ENCODE data around the gene OR52J3. TPM values are rescaled to one million over a fixed set of nuclear protein-coding genes. Genes with fewer than 3 reads are reported as not detected.

Gene OR52J3
- total RNA-seq, 1 experiment from 2014 or later = not detected

- CTCF ChIA-PET = no interaction called here
- BruUV-seq (replicated peaks) = no TSS peak
- in situ Hi-C loops (cut with HindIII; ENCODE audit: low pct_unique_long_range_greater_than_20kb, low sequenced_read_pairs) (no loop called here), intact Hi-C loops (cut with micrococcal nuclease; ENCODE audit: unreplicated experiment) (no loop called here)
- no peak for DNase-seq (ENCODE audit: low read depth, low spot score)
- Histone ChIP-seq H3K27me3 (ENCODE audit: control insufficient read depth, insufficient read depth, low read length) (no peaks in the 10 kb centered on the region; the same call in 1 of the 2 replicates), H3K9me3 (ENCODE audit: control insufficient read depth, insufficient read depth, low read depth, low read length) (no peaks in the 10 kb centered on the region), H3K4me3 (ENCODE audit: low read depth in 2 of 2, low read length in 2 of 2) (no peak overlapping the region), H3K27ac (ENCODE audit: low read length) (no peak overlapping the region), H3K4me1 (ENCODE audit: control insufficient read depth, insufficient read depth, low read length) (no peaks in the 10 kb centered on the region), H3K36me3 (ENCODE audit: control insufficient read depth, insufficient read depth, low read length) (no peaks in the 10 kb centered on the region)
- ATAC-seq = no peak
- POLR2A ChIA-PET = no interaction called here
- TF ChIP-seq REST (IDR thresholded peaks at IDR 0.05; ENCODE audit: insufficient read depth in 1 of 2, low read depth in 2 of 2, low read length in 1 of 2) (no peak), SIN3A (IDR thresholded peaks at IDR 0.05; ENCODE audit: borderline replicate concordance, insufficient read depth, low read depth, low read length) (no peak), POLR2AphosphoS5 (IDR thresholded peaks at IDR 0.05; ENCODE audit: low read depth, low read length) (no peak), TCF7L2 (IDR thresholded peaks at IDR 0.05; ENCODE audit: low read depth, low read length) (no peak), CTCF (IDR thresholded peaks at IDR 0.05) (no peak)
These were observed 25.5 kb downstream of the OR52J3 start for GRCh38 chr11:5071799-5072198.

DNA sequence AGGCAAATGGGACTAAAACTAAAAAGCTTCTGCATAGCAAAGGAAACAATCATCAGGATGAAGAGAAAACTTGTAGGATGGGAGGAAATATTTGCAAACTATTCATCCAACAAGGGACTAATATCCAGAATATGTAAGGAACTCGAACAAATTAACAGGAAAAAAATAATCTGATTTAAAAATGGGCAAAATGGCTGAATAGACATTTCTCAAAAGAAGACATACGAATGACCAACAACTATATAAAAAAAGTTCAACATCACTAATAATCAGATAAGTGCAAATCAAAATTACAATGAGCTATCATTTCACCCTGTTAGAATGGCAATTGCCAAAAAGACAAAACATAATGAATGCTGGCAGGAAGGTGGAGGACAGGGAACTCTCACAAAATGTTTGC lies 35.1 kb downstream of the OR52J3 start:
- DNase-seq (ENCODE audit: low read depth, low spot score) (no peak), ATAC-seq (no peak)
- BruUV-seq (replicated peaks) = no TSS peak
- no peaks in the 10 kb centered on the region for H3K9me3 ChIP-seq (ENCODE audit: control insufficient read depth, insufficient read depth, low read depth, low read length)
- POLR2A ChIA-PET = no interaction called here
- no peak for TF ChIP-seq REST (IDR thresholded peaks at IDR 0.05; ENCODE audit: insufficient read depth in 1 of 2, low read depth in 2 of 2, low read length in 1 of 2)
- TF ChIP-seq POLR2AphosphoS5 (IDR thresholded peaks at IDR 0.05; ENCODE audit: low read depth, low read length) = no peak
- TF ChIP-seq SIN3A (IDR thresholded peaks at IDR 0.05; ENCODE audit: borderline replicate concordance, insufficient read depth, low read depth, low read length) = no peak
- TF ChIP-seq TCF7L2 (IDR thresholded peaks at IDR 0.05; ENCODE audit: low read depth, low read length) = no peak
- no peak for TF ChIP-seq CTCF (IDR thresholded peaks at IDR 0.05)
- CTCF ChIA-PET = no interaction called here
- H3K36me3 ChIP-seq (ENCODE audit: control insufficient read depth, insufficient read depth, low read length) = no peaks in the 10 kb centered on the region
- intact Hi-C loops (cut with micrococcal nuclease; ENCODE audit: unreplicated experiment) = no loop called here
- H3K27me3 ChIP-seq (ENCODE audit: control insufficient read depth, insufficient read depth, low read length) = no peaks in the 10 kb centered on the region
- no peaks in the 10 kb centered on the region for H3K4me1 ChIP-seq (ENCODE audit: control insufficient read depth, insufficient read depth, low read length)
- in situ Hi-C loops (cut with HindIII; ENCODE audit: low pct_unique_long_range_greater_than_20kb, low sequenced_read_pairs) = no loop called here
- H3K27ac ChIP-seq (ENCODE audit: low read length) = no peak overlapping the region
- H3K4me3 ChIP-seq (ENCODE audit: low read depth in 2 of 2, low read length in 2 of 2) = no peak overlapping the region
